Muscle of leg (tissue), 11 donors: ENCODE measurements around the gene ABCA13. TPM values are rescaled to one million over a fixed set of nuclear protein-coding genes. Genes with fewer than 3 reads are reported as not detected.
A peak's percentile ranks its signal among the peaks of the same experiment; 100 is the strongest.

Experiments
- DNase-seq: peaks from one replicate; pipeline ENCODE4 v3.0.0; 2013
- H3K27ac ChIP-seq: one replicate; pipeline ENCODE4 v1.5.1; 2013; ENCODE audit warnings: mild to moderate bottlenecking, low read length, control low read depth
- H3K27me3 ChIP-seq: one replicate; pipeline ENCODE4 v1.6.1; 2013; ENCODE audit warnings: low read length; ENCODE audit not compliant: control insufficient read depth, insufficient read depth
- H3K36me3 ChIP-seq: one replicate; pipeline ENCODE4 v1.6.1; 2013; ENCODE audit warnings: low read length; ENCODE audit not compliant: control insufficient read depth, insufficient read depth
- H3K4me1 ChIP-seq: one replicate; pipeline ENCODE4 v1.6.1; 2013; ENCODE audit warnings: low read length; ENCODE audit not compliant: control insufficient read depth, insufficient read depth
- H3K4me3 ChIP-seq: one replicate; pipeline ENCODE4 v1.5.1; 2013; ENCODE audit warnings: low read length, control low read depth
- H3K9me3 ChIP-seq: replicated peaks from 2 replicates; pipeline ENCODE4 v1.6.1; 2013; ENCODE audit warnings: low read depth, low read length; ENCODE audit not compliant: control insufficient read depth
- WGBS: methylation state at CpG from one replicate; pipeline ENCODE4 v1.1.5; 2013; ENCODE audit warnings: missing lambda C conversion rate; ENCODE audit not compliant: insufficient coverage; 5-methylcytosine and 5-hydroxymethylcytosine counted together
- polyA plus RNA-seq, 8 donors: library from polyadenylated mRNA; unstranded; fragments of 120-200 nt; gene quantifications; one replicate each; pipeline versions ENCODE4 v1.2.1 to v1.2.3, GENCODE V29; 2013; ENCODE audit warnings: inconsistent platforms in 1 of 8, low replicate concordance in 1 of 8; ENCODE audit not compliant: insufficient read length in 8 of 8, insufficient read depth in 1 of 8
- total RNA-seq: library from RNA; stranded (reverse); fragments of 120-200 nt; gene quantifications from one replicate; pipeline ENCODE4 v1.2.4, GENCODE V29; 2013

The ABCA13 gene
- total and polyA plus RNA-seq, 9 donors, result 0.04 to 0.13 (median 0.08) TPM

- no peak for DNase-seq
- H3K27ac ChIP-seq, result no peak overlapping the region
- no peaks in the 10 kb centered on the region for H3K4me1 ChIP-seq
- H3K27me3 ChIP-seq, result no peaks in the 10 kb centered on the region
- no peaks in the 10 kb centered on the region for H3K9me3 ChIP-seq
- H3K36me3 ChIP-seq, result no peaks in the 10 kb centered on the region
- H3K4me3 ChIP-seq, result no peak overlapping the region
These were observed 351.4 kb downstream of the ABCA13 start for GRCh38 chr7:48522692-48523091.

GRCh38 chr7:48525736-48526732 lies 354.8 kb downstream of the ABCA13 start:
- no peaks in the 10 kb centered on the region for H3K4me1 ChIP-seq
- H3K9me3 ChIP-seq, result no peaks in the 10 kb centered on the region
- H3K27me3 ChIP-seq, result no peaks in the 10 kb centered on the region
- no peak for DNase-seq
- no peaks in the 10 kb centered on the region for H3K36me3 ChIP-seq
- no peak overlapping the region for H3K27ac ChIP-seq
- no peak overlapping the region for H3K4me3 ChIP-seq
- 55% methylated on average over 1 of the region's 3 CpGs for WGBS

- H3K36me3 ChIP-seq, result no peaks in the 10 kb centered on the region
- no peak overlapping the region for H3K27ac ChIP-seq
- WGBS, result no CpG with 5 or more reads among the region's 1 CpG
- no peaks in the 10 kb centered on the region for H3K9me3 ChIP-seq
- no peaks in the 10 kb centered on the region for H3K4me1 ChIP-seq
- no peaks in the 10 kb centered on the region for H3K27me3 ChIP-seq
- DNase-seq, result no peak
- H3K4me3 ChIP-seq, result no peak overlapping the region
These were observed 357.4 kb downstream of the ABCA13 start for GRCh38 chr7:48528646-48529045.

GRCh38 chr7:48537561-48537960 lies 366.3 kb downstream of the ABCA13 start:
- no peak overlapping the region for H3K4me3 ChIP-seq
- H3K9me3 ChIP-seq, result peaks cover 2% of the 10 kb centered on the region
- 70% methylated on average over 2 of the region's 2 CpGs for WGBS
- no peak for DNase-seq
- no peaks in the 10 kb centered on the region for H3K27me3 ChIP-seq
- H3K27ac ChIP-seq, result no peak overlapping the region
- no peaks in the 10 kb centered on the region for H3K4me1 ChIP-seq
- H3K36me3 ChIP-seq, result no peaks in the 10 kb centered on the region

- H3K27ac ChIP-seq, result no peak overlapping the region
- H3K9me3 ChIP-seq, result peaks cover under 1% of the 10 kb centered on the region
- no peak overlapping the region for H3K4me3 ChIP-seq
- H3K27me3 ChIP-seq, result no peaks in the 10 kb centered on the region
- DNase-seq, result peak; percentile 32
- WGBS, result no CpG with 5 or more reads among the region's 1 CpG
- no peaks in the 10 kb centered on the region for H3K36me3 ChIP-seq
- no peaks in the 10 kb centered on the region for H3K4me1 ChIP-seq
These were observed 369.5 kb downstream of the ABCA13 start for GRCh38 chr7:48540746-48541145.

- Histone ChIP-seq H3K9me3 (no peaks in the 10 kb centered on the region), H3K27me3 (no peaks in the 10 kb centered on the region), H3K4me3 (no peak overlapping the region), H3K4me1 (no peaks in the 10 kb centered on the region), H3K27ac (no peak overlapping the region), H3K36me3 (no peaks in the 10 kb centered on the region)
- no peak for DNase-seq
- WGBS, result 86% methylated on average over 1 of the region's 2 CpGs
These were observed 377.4 kb downstream of the ABCA13 start for GRCh38 chr7:48548667-48549066.

- Histone ChIP-seq H3K27ac (no peak overlapping the region), H3K27me3 (no peaks in the 10 kb centered on the region), H3K9me3 (no peaks in the 10 kb centered on the region), H3K36me3 (no peaks in the 10 kb centered on the region), H3K4me3 (no peak overlapping the region), H3K4me1 (no peaks in the 10 kb centered on the region)
- no peak for DNase-seq
These were observed 380.4 kb downstream of the ABCA13 start for GRCh38 chr7:48551652-48552051.

- WGBS, result 80% methylated on average over 1 of the region's 1 CpG
- no peak overlapping the region for H3K4me3 ChIP-seq
- DNase-seq, result no peak
These were observed 392.1 kb downstream of the ABCA13 start for GRCh38 chr7:48563334-48563733.

GRCh38 chr7:48575516-48575915 lies 404.3 kb downstream of the ABCA13 start:
- Histone ChIP-seq H3K4me3 (no peak overlapping the region), H3K36me3 (no peaks in the 10 kb centered on the region), H3K27ac (no peak overlapping the region), H3K27me3 (no peaks in the 10 kb centered on the region), H3K9me3 (no peaks in the 10 kb centered on the region), H3K4me1 (no peaks in the 10 kb centered on the region)
- no peak for DNase-seq
- WGBS, result no CpG with 5 or more reads among the region's 2 CpGs

More at GRCh38 chr7:48563334-48563733, 392.1 kb downstream of the ABCA13 start:
- H3K27ac ChIP-seq, result no peak overlapping the region
- no peaks in the 10 kb centered on the region for H3K4me1 ChIP-seq
- H3K9me3 ChIP-seq, result no peaks in the 10 kb centered on the region
- no peaks in the 10 kb centered on the region for H3K36me3 ChIP-seq
- no peaks in the 10 kb centered on the region for H3K27me3 ChIP-seq

- no peak for DNase-seq
- no peak overlapping the region for H3K4me3 ChIP-seq
- H3K9me3 ChIP-seq, result no peaks in the 10 kb centered on the region
- H3K36me3 ChIP-seq, result no peaks in the 10 kb centered on the region
- H3K27ac ChIP-seq, result no peak overlapping the region
- H3K27me3 ChIP-seq, result no peaks in the 10 kb centered on the region
- no peaks in the 10 kb centered on the region for H3K4me1 ChIP-seq
These were observed 416.2 kb downstream of the ABCA13 start for GRCh38 chr7:48587475-48587874.
